ENCODE results near the gene MLN.

Gene MLN

DNA sequence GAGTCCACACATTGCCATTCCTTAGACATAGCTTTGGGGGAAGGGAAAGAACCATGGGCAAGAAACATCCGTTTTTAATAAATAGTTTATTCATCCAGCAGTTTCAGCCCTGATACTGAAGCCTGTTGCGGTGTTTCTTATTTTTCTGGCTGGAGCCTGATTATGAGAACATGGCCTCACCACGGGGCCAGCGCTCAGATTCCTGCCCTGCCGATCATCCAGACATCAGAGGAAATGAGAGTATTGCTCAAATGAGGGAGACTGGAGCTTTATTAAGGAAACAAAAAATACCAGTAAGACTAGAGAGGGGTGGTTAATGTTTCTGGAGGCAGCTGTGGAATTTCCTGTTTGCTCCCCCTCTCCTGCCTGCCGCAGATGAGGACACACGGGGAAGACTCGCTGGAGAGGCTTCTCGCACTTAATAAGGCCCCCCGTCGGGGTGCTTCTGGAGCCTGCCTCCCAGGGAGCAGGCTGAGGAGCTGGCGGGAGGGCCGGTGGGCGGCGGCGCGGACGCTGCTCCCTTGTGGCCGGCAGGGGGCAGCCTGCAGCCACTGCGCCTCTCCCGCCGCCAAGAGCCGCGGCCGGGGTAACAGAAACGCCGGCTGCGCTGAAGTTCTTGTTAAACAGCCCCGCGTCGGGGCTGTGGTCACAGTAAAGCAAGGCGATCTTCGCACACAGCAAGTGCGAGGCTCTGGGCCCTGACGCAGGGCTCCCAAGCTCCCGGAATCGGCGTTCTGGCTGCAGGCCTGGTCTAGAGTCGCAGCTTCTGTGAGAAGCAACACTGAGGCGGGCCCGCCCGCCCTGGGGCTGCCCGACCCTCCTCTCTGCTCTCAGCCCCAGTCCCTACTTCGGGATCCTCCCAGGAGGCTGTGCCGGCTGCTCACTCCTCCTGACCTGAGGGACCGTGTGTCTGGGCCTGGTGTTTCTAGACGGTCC, 32.4 kb downstream of the MLN start:
- peak; percentile 100 for DNase-seq

GRCh38 chr6:33770833-33771145, 33.0 kb downstream of the MLN start:
- no peak for DNase-seq

DNA sequence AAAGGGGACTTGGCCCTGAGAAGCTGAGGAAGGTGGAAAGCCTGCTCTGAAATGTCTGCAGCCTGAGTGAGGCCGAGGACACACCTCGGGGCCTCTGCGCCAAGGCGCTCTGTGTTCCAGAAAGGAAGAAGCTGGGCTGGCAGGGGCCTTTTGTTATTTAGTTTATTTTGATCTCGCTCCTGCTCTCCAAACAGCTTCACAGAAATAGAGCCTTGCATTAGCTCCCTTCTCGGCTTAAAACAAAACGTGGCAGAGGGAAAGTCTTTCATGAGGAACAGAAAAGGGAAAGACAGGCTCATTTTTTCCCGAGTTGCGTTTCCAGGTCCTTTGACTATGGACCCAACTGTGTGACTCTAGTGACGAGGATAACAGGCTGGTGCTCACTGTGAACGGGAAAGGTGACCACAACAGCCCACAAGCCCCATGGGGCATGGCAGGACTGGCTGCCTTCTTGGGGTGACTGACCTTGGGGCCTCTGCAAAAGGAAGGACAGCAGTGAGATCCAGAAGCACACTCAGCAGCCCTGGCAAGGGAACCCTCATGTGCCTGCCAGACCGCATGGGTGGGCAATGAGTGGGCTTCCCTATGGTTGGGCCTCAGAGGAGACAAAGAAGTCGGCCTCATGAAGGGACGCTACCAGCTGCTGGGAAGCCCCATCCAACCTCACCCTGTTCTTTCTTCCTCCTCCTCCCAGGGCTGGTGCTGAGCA, 33.5 kb downstream of the MLN start:
- no peak for DNase-seq

DNA sequence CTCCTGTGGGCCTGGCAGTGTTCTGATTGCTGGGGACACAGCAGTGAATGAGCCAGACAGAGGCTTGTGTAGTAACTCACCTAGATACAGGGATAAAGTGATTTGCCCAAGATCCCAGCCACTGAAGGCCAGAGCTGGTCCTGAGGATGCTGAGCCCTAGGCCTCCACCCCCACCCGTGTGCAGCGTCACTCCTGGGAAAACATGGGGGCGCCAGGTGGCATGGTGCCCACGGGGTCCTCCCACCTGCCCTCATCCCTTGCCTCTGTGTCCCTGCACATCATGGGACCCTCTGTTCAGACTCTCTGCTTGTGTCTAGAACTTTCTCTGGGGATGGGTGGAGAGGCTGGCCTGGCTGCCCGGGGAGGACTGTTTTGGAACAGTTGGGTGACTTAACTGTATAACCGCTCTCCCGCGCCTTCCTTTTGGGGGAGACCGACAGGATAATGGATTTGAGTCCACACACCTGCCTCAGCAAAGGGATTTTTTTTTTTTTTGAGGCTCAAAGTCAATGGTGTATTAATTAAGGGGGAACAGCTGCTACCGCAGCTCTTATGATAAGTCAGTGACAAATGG, 34.5 kb downstream of the MLN start:
- DNase-seq: no peak

DNA sequence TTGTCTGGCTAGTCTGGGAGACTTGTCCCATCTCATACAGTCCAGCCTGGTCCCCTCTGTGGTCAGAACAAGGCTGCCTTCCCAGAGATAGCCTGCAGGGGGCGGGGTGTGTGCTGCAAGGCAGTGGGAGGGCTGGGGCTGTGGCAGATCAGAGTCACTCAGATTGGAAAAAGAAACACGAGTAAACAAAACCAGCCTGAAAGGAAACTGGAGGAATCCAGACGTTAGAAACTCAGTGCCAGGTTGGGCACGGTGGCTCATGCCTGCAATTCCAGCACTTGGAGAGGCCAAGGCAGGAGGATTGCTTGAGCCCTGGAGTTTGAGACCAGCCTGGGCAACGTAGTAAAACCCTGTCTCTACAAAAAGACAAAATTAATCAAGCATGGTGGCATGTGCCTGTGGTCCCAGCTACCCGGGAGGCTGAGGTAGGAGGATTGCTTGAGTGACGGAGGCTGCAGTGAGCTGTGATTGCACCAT, 35.1 kb downstream of the MLN start:
- peak; percentile 77 for DNase-seq

DNA sequence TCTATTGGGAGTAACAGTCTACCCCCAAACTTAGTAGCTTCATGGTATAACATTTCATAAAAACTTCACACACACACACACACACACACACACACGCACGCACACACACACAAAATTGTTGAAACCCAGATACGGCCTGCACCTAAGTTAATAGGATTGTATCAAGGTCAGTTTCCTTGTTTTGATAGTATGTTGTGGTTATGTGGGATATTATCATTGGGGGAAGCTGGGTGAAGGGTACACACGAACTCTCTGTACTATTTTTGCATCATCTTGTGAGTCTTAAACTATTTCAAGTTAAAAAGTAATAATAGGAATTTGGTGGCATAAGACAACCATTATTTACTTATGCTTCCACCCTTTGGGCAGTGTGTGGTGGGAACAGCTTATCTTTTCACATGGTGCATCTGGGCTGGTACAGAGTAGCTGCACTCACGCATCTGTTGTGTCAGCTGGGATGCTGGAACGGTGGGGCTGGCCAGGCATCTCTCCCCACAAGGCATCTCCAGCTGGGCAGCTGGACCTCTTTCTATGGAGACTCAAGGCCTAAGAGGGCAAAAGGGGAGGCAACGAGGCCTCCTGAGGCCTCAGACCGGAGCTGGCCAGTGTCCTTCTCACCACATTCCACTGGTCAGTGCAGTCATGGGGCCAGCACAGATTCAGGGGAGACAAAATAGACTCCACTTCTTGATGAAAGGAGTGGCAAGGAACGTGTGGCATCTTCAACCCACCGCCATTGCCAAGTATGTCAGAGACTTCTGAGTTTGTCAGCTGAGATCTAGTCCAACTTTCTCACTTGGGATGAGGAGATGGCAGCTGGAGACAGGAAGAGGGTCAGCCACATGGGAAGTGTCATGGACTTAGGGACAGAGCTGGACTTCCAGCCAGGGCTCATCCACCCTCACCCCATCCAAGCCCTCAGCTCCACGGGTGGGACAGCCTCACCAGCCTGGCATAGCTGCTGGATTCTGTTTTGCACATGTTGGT, 36.6 kb downstream of the MLN start:
- DNase-seq: no peak

- no peak for DNase-seq
Measured at GRCh38 chr6:33765368-33765767, 38.4 kb downstream of the MLN start.

- DNase-seq: no peak
Measured at GRCh38 chr6:33764036-33764435, 39.8 kb downstream of the MLN start.

DNA sequence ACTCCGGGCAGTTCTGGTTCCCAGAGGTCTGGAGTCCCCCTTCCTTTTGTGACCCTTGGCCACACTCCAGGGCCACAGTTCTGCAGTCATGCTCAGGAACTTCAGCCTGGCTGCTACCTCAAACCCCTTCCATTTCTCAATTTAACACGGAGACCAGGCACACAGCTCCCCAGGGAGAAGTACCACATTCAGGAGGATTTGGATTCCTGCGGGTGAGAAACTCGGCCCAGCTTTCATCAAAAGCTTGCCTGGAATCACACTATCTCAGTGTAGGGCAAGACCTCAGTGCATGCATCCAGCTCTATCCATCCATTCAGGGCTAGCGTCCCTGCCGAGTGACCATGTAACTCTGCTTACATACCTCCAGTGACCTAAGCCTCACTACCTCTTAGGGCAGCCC, 40.3 kb downstream of the MLN start:
- no peak for DNase-seq

- DNase-seq: no peak
Measured at GRCh38 chr6:33762713-33763112, 41.1 kb downstream of the MLN start.

DNA sequence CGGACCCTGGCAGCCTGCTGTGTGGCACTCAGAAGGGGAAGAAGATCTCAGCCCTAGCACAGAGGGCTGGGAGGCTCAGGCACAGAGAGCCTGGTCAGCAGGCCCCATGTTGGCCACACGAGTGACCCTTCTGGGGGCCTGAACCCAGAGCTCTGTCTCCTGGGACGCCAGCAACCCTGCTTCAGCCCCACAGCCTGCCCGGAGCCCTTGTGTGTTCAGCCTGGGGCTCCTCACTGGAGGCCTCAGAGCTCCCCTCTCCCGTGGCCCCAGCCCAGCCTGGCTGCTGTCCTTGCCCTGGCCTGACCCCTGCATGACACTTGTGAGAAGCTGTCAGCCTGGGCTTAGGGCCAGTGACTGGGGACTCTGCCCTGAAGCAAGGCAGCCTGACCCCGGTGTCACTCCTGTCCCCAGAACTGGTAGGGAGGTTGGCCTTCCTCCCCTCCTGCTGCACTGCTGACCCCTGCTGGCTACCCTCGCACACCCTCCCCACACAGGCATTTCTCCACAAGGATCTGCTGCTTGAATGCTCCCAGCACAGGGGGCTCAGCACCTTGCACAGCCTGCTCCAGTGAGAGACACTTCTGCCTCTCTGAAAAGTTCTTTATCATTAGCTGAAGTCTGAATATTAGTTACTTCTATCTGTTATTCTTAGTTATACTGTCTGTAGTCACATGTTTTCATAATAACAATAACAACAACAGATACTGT, 41.7 kb downstream of the MLN start:
- peak; percentile 32 for DNase-seq

DNA sequence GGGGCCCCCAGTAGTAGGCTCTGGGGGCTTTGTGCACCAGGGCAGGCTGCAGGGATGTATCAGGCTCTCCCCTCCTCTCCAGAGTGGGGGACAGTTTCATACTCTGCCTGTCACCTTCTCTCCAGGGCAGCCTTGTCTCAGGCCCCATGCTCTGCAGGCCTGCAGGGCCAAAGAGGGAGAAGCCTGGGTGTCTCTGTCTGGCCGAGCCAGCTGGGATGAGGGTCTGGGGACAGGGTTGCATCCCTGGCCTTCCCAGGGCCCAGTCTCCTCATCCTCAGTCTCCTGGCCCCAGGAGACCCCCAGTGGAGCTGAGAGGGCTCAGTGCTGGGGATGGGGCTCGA, 42.3 kb downstream of the MLN start:
- no peak for DNase-seq

GRCh38 chr6:33759887-33760629, 43.7 kb downstream of the MLN start:
- DNase-seq: no peak

GRCh38 chr6:33758815-33759216, 45.0 kb downstream of the MLN start:
- DNase-seq: no peak

DNA sequence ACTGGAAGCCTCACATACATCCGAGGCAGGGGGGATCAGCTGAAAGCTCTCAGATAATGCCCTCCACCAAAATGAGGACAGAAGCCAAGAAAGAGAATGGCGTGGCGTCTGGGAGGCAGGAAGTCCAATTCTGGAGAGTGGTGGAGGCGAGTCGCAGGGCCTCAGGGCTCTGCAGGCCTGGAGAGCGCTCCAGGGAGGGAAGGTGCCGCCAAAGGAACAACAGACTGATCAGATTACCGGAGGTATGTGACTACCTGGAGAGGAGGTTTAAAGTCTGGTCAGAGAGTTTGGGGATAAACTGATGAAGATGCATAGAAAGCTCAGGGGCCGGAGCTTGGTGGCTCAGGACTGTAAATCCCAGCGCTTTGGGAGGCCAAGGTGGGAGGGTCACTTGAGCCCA, 45.9 kb downstream of the MLN start:
- DNase-seq: no peak

- DNase-seq: no peak
Measured at GRCh38 chr6:33757113-33757512, 46.7 kb downstream of the MLN start.

- no peak for DNase-seq
Measured at GRCh38 chr6:33756211-33756954, 47.4 kb downstream of the MLN start.

GRCh38 chr6:33755070-33755869, 48.5 kb downstream of the MLN start:
- no peak for DNase-seq

DNA sequence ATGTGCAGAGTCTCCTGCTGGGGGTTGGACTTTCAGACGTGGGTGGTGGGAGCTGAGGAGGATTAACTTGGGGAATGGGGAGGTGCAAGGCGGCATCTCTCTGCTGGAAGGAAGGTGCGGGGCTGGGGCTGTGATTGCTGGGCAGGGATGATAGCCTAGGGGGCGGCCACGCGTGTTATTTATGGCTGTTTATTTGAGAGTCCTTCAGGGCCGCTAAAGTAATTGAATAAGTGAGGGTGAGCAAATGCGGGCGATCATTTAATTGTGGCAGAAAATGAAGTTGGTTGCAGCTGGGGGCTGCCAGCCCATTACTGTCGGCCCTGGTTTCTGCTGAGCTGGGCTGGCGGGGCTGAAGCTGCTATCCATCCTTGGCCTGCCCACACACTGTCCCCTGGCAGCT, 49.6 kb downstream of the MLN start:
- no peak for DNase-seq

DNA sequence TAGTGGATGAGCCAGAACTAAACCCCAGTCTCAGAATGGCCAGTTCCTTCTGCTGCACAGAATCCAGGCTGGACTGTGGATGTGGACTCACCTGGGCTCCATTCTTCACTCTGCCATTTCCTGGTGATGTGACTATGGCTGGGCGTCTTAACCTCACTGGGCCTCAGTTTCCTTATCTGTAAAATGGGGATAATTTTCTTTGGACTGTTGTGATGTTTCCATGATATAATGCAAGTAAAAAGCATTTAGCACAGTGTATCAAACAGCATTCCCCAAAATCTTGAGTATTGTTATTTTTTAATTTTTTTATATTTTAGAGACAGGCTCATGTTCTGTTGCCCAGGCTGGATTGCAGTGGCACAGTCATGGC, 51.2 kb downstream of the MLN start:
- DNase-seq: no peak

Measured in fibroblast of skin of back (primary cell).